Lung (tissue), 12 donors: ENCODE data around the gene PXYLP1. TPM values are rescaled to one million over a fixed set of nuclear protein-coding genes. Genes with fewer than 3 reads are reported as not detected.

Experiments
- ATAC-seq: fragments of 200-7000 bp; cut with Tn5 transposase; one replicate; pipeline ENCODE4 v1.9.1; 2020; ENCODE audit warnings: moderate number of reproducible peaks; ENCODE audit not compliant: insufficient read depth, low FRiP score
- DNase-seq, 3 donors: peaks; one replicate each; pipeline ENCODE4 v3.0.0-alpha.2; 2013 to 2017
- H3K27ac ChIP-seq, 2 donors: one replicate each; pipeline ENCODE4 v1.5.1; 2013; ENCODE audit warnings: mild to moderate bottlenecking in 2 of 2, moderate library complexity in 2 of 2, control low read depth in 1 of 2, inconsistent platforms in 1 of 2, low read depth in 1 of 2, low read length in 1 of 2
- H3K27me3 ChIP-seq, 3 donors: one replicate each; pipeline ENCODE4 v1.5.1; 2013; ENCODE audit warnings: low read length in 2 of 3; ENCODE audit not compliant: control insufficient read depth in 3 of 3, insufficient read depth in 3 of 3
- H3K36me3 ChIP-seq, 4 donors: one replicate each; pipeline ENCODE4 v1.5.1; 2013; ENCODE audit warnings: low read length in 4 of 4, mild to moderate bottlenecking in 1 of 4, moderate library complexity in 1 of 4; ENCODE audit not compliant: control insufficient read depth in 4 of 4, insufficient read depth in 4 of 4
- H3K4me1 ChIP-seq, 5 donors: one replicate each; pipeline ENCODE4 v1.5.1; 2013; ENCODE audit warnings: low read length in 5 of 5, mild to moderate bottlenecking in 2 of 5, moderate library complexity in 1 of 5; ENCODE audit not compliant: control insufficient read depth in 5 of 5, insufficient read depth in 5 of 5
- H3K4me3 ChIP-seq: one replicate; pipeline ENCODE4 v1.5.1; 2013; ENCODE audit warnings: mild to moderate bottlenecking, control low read depth, moderate library complexity
- H3K9ac ChIP-seq, 2 donors: one replicate each; pipeline ENCODE4 v1.5.1; 2013; ENCODE audit warnings: low read length in 2 of 2, control low read depth in 1 of 2; ENCODE audit not compliant: insufficient read depth in 1 of 2
- H3K9me3 ChIP-seq, 4 donors: one replicate each; pipeline ENCODE4 v1.5.1; 2013; ENCODE audit warnings: low read length in 3 of 4, mild to moderate bottlenecking in 1 of 4, moderate library complexity in 1 of 4; ENCODE audit not compliant: control insufficient read depth in 4 of 4, insufficient read depth in 3 of 4
- WGBS, 2 donors: extraction: QIAGEN DNeasy Blood & Tissue Kit; methylation state at CpG; one replicate each; pipeline ENCODE4 v1.1.7; 2013; 5-methylcytosine and 5-hydroxymethylcytosine counted together
- polyA plus RNA-seq, 2 donors: library from polyadenylated mRNA; stranded (reverse); fragments of 200-250 nt; gene quantifications; one replicate each; pipeline ENCODE4 v1.2.1, GENCODE V29; 2013
- total RNA-seq, 2 donors: library from RNA; depleted of rRNA in 1 of 2; stranded (reverse); fragments of >200 nt in 1 of 2; gene quantifications; one replicate each; pipeline ENCODE4 v1.2.1, GENCODE V29; 2014 to 2021
- TF ChIP-seq, protein P1 (sequence below): IDR thresholded peaks from 2 replicates; pipeline ENCODE4 v1.5.1; 2012; ENCODE audit warnings: mild to moderate bottlenecking; ENCODE audit errors: control extremely low read depth, extremely low read depth
- donor health status: control.
- donor health status: control.
- donor health status: Bipolar disorder and iron deficiency.
- donor health status: healthy.
- donor health status: DM: yes; HTN: yes; CAD: no.

The PXYLP1 gene
- total and polyA plus RNA-seq, 4 donors = 6.3 to 17.8 (median 7.4) TPM

DNA sequence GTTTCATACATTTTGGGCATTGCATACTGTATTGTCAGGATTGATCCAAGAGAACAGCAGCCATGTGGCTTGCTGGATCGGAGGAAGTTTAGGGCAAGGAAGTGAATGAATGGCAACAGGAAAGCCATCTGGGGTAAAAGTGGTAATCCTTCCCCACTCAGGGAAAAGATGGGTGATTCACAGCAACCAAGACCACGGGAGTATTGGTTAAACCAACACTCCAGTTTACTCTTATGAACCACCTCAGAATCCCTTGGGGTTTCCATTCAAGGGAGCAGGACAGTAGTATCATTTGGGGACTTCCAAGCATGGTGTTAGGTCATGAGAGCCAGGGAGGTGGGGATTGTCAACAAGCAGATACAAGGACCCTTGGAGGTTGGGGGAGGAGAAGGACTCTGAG, 111.5 kb downstream of the PXYLP1 start:
- H3K36me3 ChIP-seq = no peaks in the 10 kb centered on the region
- TF ChIP-seq, protein P1, sequence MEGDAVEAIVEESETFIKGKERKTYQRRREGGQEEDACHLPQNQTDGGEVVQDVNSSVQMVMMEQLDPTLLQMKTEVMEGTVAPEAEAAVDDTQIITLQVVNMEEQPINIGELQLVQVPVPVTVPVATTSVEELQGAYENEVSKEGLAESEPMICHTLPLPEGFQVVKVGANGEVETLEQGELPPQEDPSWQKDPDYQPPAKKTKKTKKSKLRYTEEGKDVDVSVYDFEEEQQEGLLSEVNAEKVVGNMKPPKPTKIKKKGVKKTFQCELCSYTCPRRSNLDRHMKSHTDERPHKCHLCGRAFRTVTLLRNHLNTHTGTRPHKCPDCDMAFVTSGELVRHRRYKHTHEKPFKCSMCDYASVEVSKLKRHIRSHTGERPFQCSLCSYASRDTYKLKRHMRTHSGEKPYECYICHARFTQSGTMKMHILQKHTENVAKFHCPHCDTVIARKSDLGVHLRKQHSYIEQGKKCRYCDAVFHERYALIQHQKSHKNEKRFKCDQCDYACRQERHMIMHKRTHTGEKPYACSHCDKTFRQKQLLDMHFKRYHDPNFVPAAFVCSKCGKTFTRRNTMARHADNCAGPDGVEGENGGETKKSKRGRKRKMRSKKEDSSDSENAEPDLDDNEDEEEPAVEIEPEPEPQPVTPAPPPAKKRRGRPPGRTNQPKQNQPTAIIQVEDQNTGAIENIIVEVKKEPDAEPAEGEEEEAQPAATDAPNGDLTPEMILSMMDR = no peak
- H3K4me1 ChIP-seq = peaks cover 0 to 3% (median 0%) of the 10 kb centered on the region in 5 donors
- no peak overlapping the region for H3K4me3 ChIP-seq
- no peak overlapping the region for H3K27ac ChIP-seq
- H3K9me3 ChIP-seq = no peaks in the 10 kb centered on the region
- no peaks in the 10 kb centered on the region for H3K27me3 ChIP-seq
- ATAC-seq (no peak), DNase-seq (no peak)
- H3K9ac ChIP-seq = no peak overlapping the region
- 76 to 78% methylated on average over 2 of the region's 2 CpGs for WGBS, 2 donors

DNA sequence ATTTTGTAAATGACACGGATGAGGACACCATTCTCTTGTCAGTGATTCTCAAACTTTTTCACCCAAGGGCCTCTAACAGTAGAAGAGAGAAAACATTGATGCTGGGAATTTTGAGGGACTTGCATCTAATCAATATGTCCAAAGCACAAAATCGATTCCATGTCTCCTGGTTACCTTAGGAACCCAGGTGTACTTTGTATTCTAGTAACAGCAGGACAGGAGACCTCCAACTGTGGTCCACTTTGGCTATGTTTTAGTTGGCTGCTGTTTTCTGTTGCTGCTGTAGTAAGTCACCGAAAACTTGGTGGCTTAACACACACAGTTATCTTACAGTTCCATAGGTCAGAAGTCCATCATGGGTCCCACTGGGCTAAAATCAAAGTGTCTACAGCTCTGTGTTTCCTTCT, 112.2 kb downstream of the PXYLP1 start:
- Histone ChIP-seq H3K4me1 (peaks cover 0 to 4% (median 0%) of the 10 kb centered on the region in 5 donors), H3K27ac (no peak overlapping the region), H3K9ac (no peak overlapping the region), H3K4me3 (no peak overlapping the region), H3K9me3 (no peaks in the 10 kb centered on the region), H3K27me3 (no peaks in the 10 kb centered on the region), H3K36me3 (no peaks in the 10 kb centered on the region)
- 90 to 93% methylated on average over 3 of the region's 3 CpGs for WGBS, 2 donors
- TF ChIP-seq, protein P1 = no peak
- ATAC-seq = no peak
- no peak for DNase-seq

Other genes starting within 250 kb of the PXYLP1 start
- 1 to 10 TPM; 2.4 to 4.4 TPM for gene SPSB4, start 180.5 kb upstream of the PXYLP1 start, total RNA-seq
- under 1 TPM; 0.25 to 0.65 TPM for gene SPSB4, start 180.5 kb upstream of the PXYLP1 start, polyA plus RNA-seq
- 100 to 1,000 TPM in 1 of 2 donors, 10 to 100 TPM in 1; 83.0 to 111 TPM for gene ZBTB38, start 136.7 kb downstream of the PXYLP1 start, total RNA-seq
- gene ZBTB38, start 136.7 kb downstream of the PXYLP1 start, polyA plus RNA-seq = 10 to 100 TPM in 1 of 2 donors, 1 to 10 TPM in 1; 9.3 to 24.1 TPM